H9 (cell line): ENCODE data around the gene BLOC1S5. TPM values are rescaled to one million over a fixed set of nuclear protein-coding genes. Genes with fewer than 3 reads are reported as not detected.

Source experiments
- DNase-seq: peaks from one replicate; pipeline ENCODE4 v3.0.0-alpha.2; 2017
- H2AFZ ChIP-seq: one replicate; pipeline ENCODE4 v1.6.1; 2013; ENCODE audit warnings: mild to moderate bottlenecking, low read length, control low read depth, moderate library complexity
- H2AK5ac ChIP-seq: 2 replicates; pipeline ENCODE4 v1.6.1; 2013; ENCODE audit warnings: low read length, control low read depth, mixed read lengths; ENCODE audit not compliant: insufficient read length
- H2BK120ac ChIP-seq: one replicate; pipeline ENCODE4 v1.6.1; 2013; ENCODE audit warnings: low read depth, mild to moderate bottlenecking, low read length, control low read depth, inconsistent platforms; ENCODE audit not compliant: poor library complexity, severe bottlenecking
- H2BK12ac ChIP-seq: 2 replicates; pipeline ENCODE4 v1.6.1; 2013; ENCODE audit warnings: low read length, control low read depth, mixed read lengths, low read depth; ENCODE audit not compliant: insufficient read length
- H2BK15ac ChIP-seq: 2 replicates; pipeline ENCODE4 v1.6.1; 2013; ENCODE audit warnings: low read depth, low read length, control low read depth
- H2BK20ac ChIP-seq: one replicate; pipeline ENCODE4 v1.6.1; 2013; ENCODE audit warnings: low read depth, mild to moderate bottlenecking, low read length, control low read depth, inconsistent platforms; ENCODE audit not compliant: poor library complexity, severe bottlenecking
- H2BK5ac ChIP-seq: 2 replicates; pipeline ENCODE4 v1.6.1; 2013; ENCODE audit warnings: low read length, control low read depth, mixed read lengths; ENCODE audit not compliant: insufficient read length
- H3K14ac ChIP-seq: 2 replicates; pipeline ENCODE4 v1.6.1; 2013; ENCODE audit warnings: low read length, control low read depth; ENCODE audit not compliant: insufficient read depth
- H3K18ac ChIP-seq: 2 replicates; pipeline ENCODE4 v1.6.1; 2013; ENCODE audit warnings: low read depth, mild to moderate bottlenecking, mixed read lengths, low read length, control low read depth; ENCODE audit not compliant: insufficient read length
- H3K23ac ChIP-seq: 2 replicates; pipeline ENCODE4 v1.6.1; 2013; ENCODE audit warnings: low read length, control low read depth, mixed read lengths, low read depth; ENCODE audit not compliant: insufficient read length
- H3K23me2 ChIP-seq: 2 replicates; pipeline ENCODE4 v1.6.1; 2013; ENCODE audit warnings: low read depth, mild to moderate bottlenecking, mixed read lengths, low read length, control low read depth; ENCODE audit not compliant: insufficient read length, poor library complexity, severe bottlenecking
- H3K27ac ChIP-seq: 2 replicates; pipeline ENCODE4 v1.5.1; 2013; ENCODE audit warnings: low read length, control low read depth, mixed read lengths, low read depth; ENCODE audit not compliant: insufficient read length
- H3K27me3 ChIP-seq: 2 replicates; pipeline ENCODE4 v1.6.1; 2013; ENCODE audit warnings: low read length, control low read depth, inconsistent platforms; ENCODE audit not compliant: insufficient read depth
- H3K4ac ChIP-seq: 2 replicates; pipeline ENCODE4 v1.6.1; 2013; ENCODE audit warnings: low read depth, mild to moderate bottlenecking, control low read depth, inconsistent platforms, low read length, moderate library complexity
- H3K4me1 ChIP-seq: 2 replicates; pipeline ENCODE4 v1.6.1; 2013; ENCODE audit warnings: low read length, control low read depth, inconsistent platforms; ENCODE audit not compliant: insufficient read depth
- H3K4me2 ChIP-seq: 2 replicates; pipeline ENCODE4 v1.6.1; 2013; ENCODE audit warnings: low read length, control low read depth, mixed read lengths; ENCODE audit not compliant: insufficient read length, insufficient read depth
- H3K56ac ChIP-seq: 2 replicates; pipeline ENCODE4 v1.6.1; 2013; ENCODE audit warnings: low read depth, mild to moderate bottlenecking, mixed read lengths, low read length, control low read depth; ENCODE audit not compliant: insufficient read length
- H3K79me1 ChIP-seq: 2 replicates; pipeline ENCODE4 v1.6.1; 2013; ENCODE audit warnings: low read depth, mild to moderate bottlenecking, moderate library complexity, low read length, control low read depth, inconsistent platforms; ENCODE audit not compliant: insufficient read depth, poor library complexity, severe bottlenecking
- H3K79me2 ChIP-seq: 2 replicates; pipeline ENCODE4 v1.6.1; 2013; ENCODE audit warnings: low read length, control low read depth, inconsistent platforms; ENCODE audit not compliant: insufficient read depth
- H3K9ac ChIP-seq: 2 replicates; pipeline ENCODE4 v1.6.1; 2013; ENCODE audit warnings: low read length, control low read depth, mixed read lengths; ENCODE audit not compliant: insufficient read length; ENCODE audit errors: extremely low read depth
- H3K9me3 ChIP-seq: one replicate; pipeline ENCODE4 v1.6.1; 2013; ENCODE audit warnings: low read depth, low read length, inconsistent platforms; ENCODE audit not compliant: control insufficient read depth
- H3T11ph ChIP-seq: one replicate; pipeline ENCODE4 v1.6.1; 2013; ENCODE audit warnings: mild to moderate bottlenecking, low read length, control low read depth, inconsistent platforms
- H4K20me1 ChIP-seq: one replicate; pipeline ENCODE4 v1.6.1; 2013; ENCODE audit not compliant: control insufficient read depth, insufficient read length, insufficient read depth
- H4K5ac ChIP-seq: 2 replicates; pipeline ENCODE4 v1.6.1; 2013; ENCODE audit warnings: low read depth, mild to moderate bottlenecking, mixed read lengths, low read length, control low read depth; ENCODE audit not compliant: insufficient read length
- H4K8ac ChIP-seq: replicated peaks from 2 replicates; pipeline ENCODE4 v1.6.1; 2013; ENCODE audit warnings: low read length, control low read depth, mixed read lengths, low read depth; ENCODE audit not compliant: insufficient read length
- H4K91ac ChIP-seq: 2 replicates; pipeline ENCODE4 v1.6.1; 2013; ENCODE audit warnings: low read depth, mild to moderate bottlenecking, moderate library complexity, mixed read lengths, low read length, control low read depth; ENCODE audit not compliant: insufficient read length
- H3K27ac Mint-ChIP-seq, 3 experiments: 2 replicates in 2 of 3; 3 replicates in 1 of 3; pipeline ENCODE4 v1.8.0; 2020 to 2021; ENCODE audit warnings: mixed read lengths in 3 of 3, mild to moderate bottlenecking in 1 of 3, moderate library complexity in 1 of 3
- H3K27me3 Mint-ChIP-seq: 2 replicates; pipeline ENCODE4 v1.8.0; 2021; ENCODE audit warnings: low read depth, mild to moderate bottlenecking, moderate library complexity, mixed read lengths
- H3K36me3 Mint-ChIP-seq, 3 experiments: 2 replicates in 2 of 3; 3 replicates in 1 of 3; pipeline ENCODE4 v1.8.0; 2020 to 2021; ENCODE audit warnings: low read depth in 3 of 3, mixed read lengths in 3 of 3; ENCODE audit not compliant: insufficient read depth in 1 of 3
- H3K4me1 Mint-ChIP-seq, 2 experiments: 2 replicates each; pipeline ENCODE4 v1.8.0; 2020; ENCODE audit warnings: mixed read lengths in 2 of 2
- H3K4me3 Mint-ChIP-seq, 2 experiments: 2 replicates in 1 of 2; 3 replicates in 1 of 2; pipeline ENCODE4 v1.8.0; 2020 to 2021; ENCODE audit warnings: mild to moderate bottlenecking in 2 of 2, mixed read lengths in 2 of 2, moderate library complexity in 1 of 2
- H3K9me3 Mint-ChIP-seq, 2 experiments: 2 replicates in 1 of 2; 3 replicates in 1 of 2; pipeline ENCODE4 v1.8.0; 2020; ENCODE audit warnings: mild to moderate bottlenecking in 2 of 2, mixed read lengths in 2 of 2, moderate library complexity in 1 of 2
- WGBS: extraction: QIAGEN DNeasy Blood & Tissue Kit; methylation state at CpG from one replicate; pipeline ENCODE4 v1.1.7; 2013; ENCODE audit warnings: missing lambda C conversion rate, low lambda C conversion rate, mixed read lengths; ENCODE audit not compliant: insufficient read length; ENCODE audit errors: extremely low coverage; 5-methylcytosine and 5-hydroxymethylcytosine counted together
- total RNA-seq: library from RNA; stranded (reverse); gene quantifications from 2 replicates; pipeline ENCODE4 v1.2.1, GENCODE V29; 2021
- TF ChIP-seq, protein P1 (sequence below): fragments of 200-600 bp; sonication (generic); conservative IDR thresholded peaks from 3 replicates; pipeline ENCODE4 v1.8.0; 2021; ENCODE audit warnings: antibody characterized with exemption, mild to moderate bottlenecking

BLOC1S5 gene
- total RNA-seq, 1 experiment from 2014 or later, result 15.6 TPM

GRCh38 chr6:8064638-8065518 lies 689 bp upstream of the BLOC1S5 start:
- Histone ChIP-seq H3K56ac (no peak overlapping the region), H3K9me3 (no peaks in the 10 kb centered on the region), H3K14ac (no peak overlapping the region), H2BK5ac (no peak overlapping the region), H2BK15ac (no peak overlapping the region), H4K91ac (no peak overlapping the region), H2BK12ac (no peak overlapping the region), H3K4me1 (no peaks in the 10 kb centered on the region), H3K79me1 (no peaks in the 10 kb centered on the region), H3K9ac (no peak overlapping the region), H2AFZ (no peak overlapping the region), H3K27ac (no peak overlapping the region), H2AK5ac (no peak overlapping the region), H3K79me2 (no peaks in the 10 kb centered on the region), H2BK20ac (no peak overlapping the region), H4K8ac (peak overlapping the region; percentile 75), H3K4ac (no peak overlapping the region), H3K4me2 (peak overlapping the region; percentile 54), H2BK120ac (no peak overlapping the region), H3K27me3 (no peaks in the 10 kb centered on the region), H3K18ac (peak overlapping the region; percentile 50), H4K20me1 (no peaks in the 10 kb centered on the region), H3K23ac (no peak overlapping the region), H3K23me2 (no peaks in the 10 kb centered on the region), H3T11ph (no peak overlapping the region), H4K5ac (no peak overlapping the region)
- Mint-ChIP-seq H3K27me3 (no peaks in the 10 kb centered on the region), H3K9me3 (no peaks in the 10 kb centered on the region), H3K4me3 (peak overlapping the region; percentile 95 to 96), H3K27ac (peak overlapping the region; percentile 13 to 83 (median 66); a peak in 4 of 7 replicates), H3K36me3 (peaks cover 0 to 19% (median 15%) of the 10 kb centered on the region in 3 experiments; a peak in 4 of 7 replicates), H3K4me1 (peaks cover 18 to 19% of the 10 kb centered on the region in 2 experiments)
- peak; percentile 32 for DNase-seq
- TF ChIP-seq, protein P1, sequence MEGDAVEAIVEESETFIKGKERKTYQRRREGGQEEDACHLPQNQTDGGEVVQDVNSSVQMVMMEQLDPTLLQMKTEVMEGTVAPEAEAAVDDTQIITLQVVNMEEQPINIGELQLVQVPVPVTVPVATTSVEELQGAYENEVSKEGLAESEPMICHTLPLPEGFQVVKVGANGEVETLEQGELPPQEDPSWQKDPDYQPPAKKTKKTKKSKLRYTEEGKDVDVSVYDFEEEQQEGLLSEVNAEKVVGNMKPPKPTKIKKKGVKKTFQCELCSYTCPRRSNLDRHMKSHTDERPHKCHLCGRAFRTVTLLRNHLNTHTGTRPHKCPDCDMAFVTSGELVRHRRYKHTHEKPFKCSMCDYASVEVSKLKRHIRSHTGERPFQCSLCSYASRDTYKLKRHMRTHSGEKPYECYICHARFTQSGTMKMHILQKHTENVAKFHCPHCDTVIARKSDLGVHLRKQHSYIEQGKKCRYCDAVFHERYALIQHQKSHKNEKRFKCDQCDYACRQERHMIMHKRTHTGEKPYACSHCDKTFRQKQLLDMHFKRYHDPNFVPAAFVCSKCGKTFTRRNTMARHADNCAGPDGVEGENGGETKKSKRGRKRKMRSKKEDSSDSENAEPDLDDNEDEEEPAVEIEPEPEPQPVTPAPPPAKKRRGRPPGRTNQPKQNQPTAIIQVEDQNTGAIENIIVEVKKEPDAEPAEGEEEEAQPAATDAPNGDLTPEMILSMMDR, result no peak
- no CpG with 5 or more reads among the region's 7 CpGs for WGBS
